Body of pancreas (tissue), 4 donors: ENCODE data around the gene ANGPTL2.

Experiments used
- CTCF ChIP-seq, 7 experiments: fragments of 450-650 bp in 4 of 7; fragments of 200-600 bp in 3 of 7; sonication (generic) in 3 of 7; IDR thresholded peaks; one replicate each; pipeline ENCODE4 v1.5.1; 2016 to 2019; ENCODE audit warnings: antibody characterized with exemption in 7 of 7
- POLR2A ChIP-seq, 3 donors: fragments of 450-650 bp; IDR thresholded peaks; one replicate each; pipeline ENCODE4 v1.6.1; 2016; ENCODE audit warnings: antibody characterized with exemption in 3 of 3, mild to moderate bottlenecking in 2 of 3

GRCh38 chr9:127059030-127059429 lies 63.4 kb downstream of the ANGPTL2 start:
- TF ChIP-seq CTCF (IDR thresholded peaks at IDR 0.05) (no peak), POLR2A (IDR thresholded peaks at IDR 0.05) (no peak)
